ENCODE data around the gene HECW1. TPM values are rescaled to one million over a fixed set of nuclear protein-coding genes. Genes with fewer than 3 reads are reported as not detected.

HECW1 gene
- total and polyA plus RNA-seq, 2 experiments from 2014 or later: 11.0 to 21.8 TPM

- ATAC-seq (no peak), DNase-seq (ENCODE audit: low spot score) (peak; percentile 9)
- H3K27ac Mint-ChIP-seq: no peak overlapping the region; the same call in 1 of the 2 replicates
- Histone ChIP-seq H3K4me1 (ENCODE audit: insufficient read depth) (peaks cover 17% of the 10 kb centered on the region), H3K27ac (ENCODE audit: low read depth) (no peak overlapping the region), H3K4me3 (no peak overlapping the region), H4K20me1 (replicated peaks; ENCODE audit: insufficient read depth) (no peaks in the 10 kb centered on the region), H3K79me2 (replicated peaks; ENCODE audit: insufficient read depth) (no peaks in the 10 kb centered on the region), H3K36me3 (ENCODE audit: insufficient read depth) (no peaks in the 10 kb centered on the region), H3K27me3 (ENCODE audit: insufficient read depth) (no peaks in the 10 kb centered on the region), H3F3A (replicated peaks; ENCODE audit: low read depth) (peaks cover 5% of the 10 kb centered on the region), H2AFZ (no peak overlapping the region), H3K4me2 (no peak overlapping the region; the same call in 1 of the 2 replicates), H3K9me2 (ENCODE audit: insufficient read depth) (no peaks in the 10 kb centered on the region; the same call in 1 of the 2 replicates)
- no peak for TF ChIP-seq POLR2AphosphoS5 (IDR thresholded peaks at IDR 0.05; ENCODE audit: low read depth)
- no peak for TF ChIP-seq REST (IDR thresholded peaks at IDR 0.05; ENCODE audit: unreplicated experiment)
- TF ChIP-seq ZNF331 (CRISPR knock-in tag; IDR thresholded peaks at IDR 0.05; ENCODE audit: low read depth): no peak
- no peak for TF ChIP-seq ZNF462 (CRISPR knock-in tag; IDR thresholded peaks at IDR 0.05)
- no peak for TF ChIP-seq CREB1 (CRISPR knock-in tag; IDR thresholded peaks at IDR 0.05; ENCODE audit: low read depth)
- TF ChIP-seq EZH2phosphoT487 (IDR thresholded peaks at IDR 0.05; ENCODE audit: unreplicated experiment): no peak
- no peak for TF ChIP-seq NANOG (IDR thresholded peaks at IDR 0.05; ENCODE audit: borderline replicate concordance)
- TF ChIP-seq CTCF (conservative IDR thresholded peaks at IDR 0.05; ENCODE audit: low read depth in 2 of 2): no peak
- TF ChIP-seq ETS1 (IDR thresholded peaks at IDR 0.05): no peak
- TF ChIP-seq STAT1 (IDR thresholded peaks at IDR 0.05; ENCODE audit: unreplicated experiment): no peak
- TF ChIP-seq JUNB (IDR thresholded peaks at IDR 0.05; ENCODE audit: unreplicated experiment): no peak
- no peak for TF ChIP-seq ZNF114 (CRISPR knock-in tag; IDR thresholded peaks at IDR 0.05)
- no peak for TF ChIP-seq EZH2 (IDR thresholded peaks at IDR 0.05; ENCODE audit: low read depth, unreplicated experiment)
- H3K4me3 Mint-ChIP-seq: no peak overlapping the region
- H3K4me1 Mint-ChIP-seq: peaks cover 19% of the 10 kb centered on the region
- no peaks in the 10 kb centered on the region for H3K9me3 Mint-ChIP-seq
- H3K36me3 Mint-ChIP-seq (ENCODE audit: low read depth): no peaks in the 10 kb centered on the region; the same call in 2 of the 3 replicates
- H3K27me3 Mint-ChIP-seq (ENCODE audit: insufficient read depth, low read depth, poor library complexity): peaks cover 2% of the 10 kb centered on the region
Measured at GRCh38 chr7:43554423-43554822, 442.0 kb downstream of the HECW1 start.
